ENCODE data around the gene FERMT1. TPM values are rescaled to one million over a fixed set of nuclear protein-coding genes. Genes with fewer than 3 reads are reported as not detected.

Gene FERMT1
- total and polyA plus RNA-seq, 2 experiments from 2014 or later: 16.2 to 18.3 TPM

GRCh38 chr20:6045566-6045965 is 77.3 kb downstream of the FERMT1 start (continued):
- no peak for TF ChIP-seq ZNF462 (CRISPR knock-in tag; IDR thresholded peaks at IDR 0.05)
- no peak for TF ChIP-seq REST (IDR thresholded peaks at IDR 0.05; ENCODE audit: unreplicated experiment)

GRCh38 chr20:6044115-6044514 is 78.7 kb downstream of the FERMT1 start:
- Histone ChIP-seq H4K20me1 (replicated peaks; ENCODE audit: insufficient read depth) (peaks cover 6% of the 10 kb centered on the region; the same call in 1 of the 2 replicates), H3K4me3 (no peak overlapping the region), H3K79me2 (replicated peaks; ENCODE audit: insufficient read depth) (no peaks in the 10 kb centered on the region), H3K4me1 (ENCODE audit: insufficient read depth) (no peaks in the 10 kb centered on the region), H3K27ac (ENCODE audit: low read depth) (no peak overlapping the region), H3K36me3 (ENCODE audit: insufficient read depth) (peaks cover 3% of the 10 kb centered on the region; the same call in 1 of the 2 replicates), H3K9me2 (ENCODE audit: insufficient read depth) (peaks cover 5% of the 10 kb centered on the region), H2AFZ (no peak overlapping the region), H3K27me3 (ENCODE audit: insufficient read depth) (no peaks in the 10 kb centered on the region), H3F3A (replicated peaks; ENCODE audit: low read depth) (no peaks in the 10 kb centered on the region), H3K4me2 (no peak overlapping the region)
- ATAC-seq (peak; percentile 72), DNase-seq (ENCODE audit: low spot score) (peak; percentile 45)
- no peaks in the 10 kb centered on the region for H3K9me3 Mint-ChIP-seq
- H3K36me3 Mint-ChIP-seq (ENCODE audit: low read depth): peaks cover 19% of the 10 kb centered on the region
- peaks cover 2% of the 10 kb centered on the region; the same call in 1 of the 3 replicates for H3K4me1 Mint-ChIP-seq
- no peak overlapping the region for H3K27ac Mint-ChIP-seq
- H3K4me3 Mint-ChIP-seq: no peak overlapping the region
- peaks cover 18% of the 10 kb centered on the region for H3K27me3 Mint-ChIP-seq (ENCODE audit: insufficient read depth, low read depth, poor library complexity)
- TF ChIP-seq EZH2 (IDR thresholded peaks at IDR 0.05; ENCODE audit: low read depth, unreplicated experiment) (no peak), CTCF (conservative IDR thresholded peaks at IDR 0.05; ENCODE audit: low read depth in 2 of 2) (no peak), REST (IDR thresholded peaks at IDR 0.05; ENCODE audit: unreplicated experiment) (no peak), ZNF114 (CRISPR knock-in tag; IDR thresholded peaks at IDR 0.05) (no peak)

Measured in GM23338 (cell line).